Stimulated activated CD4-positive, alpha-beta T cell treated with anti-CD3 and anti-CD28 coated beads, Interleukin-2, amount 100 ng/mL, for 48 hours (primary cell): ENCODE data around the gene IGF1.
"Not testable (repeated sequence)": the region's sequence is repeated elsewhere in the genome, so short reads cannot be mapped to it uniquely, and the experiment has no call there.

Source experiments
- DNase-seq, 2 donors: peaks; one replicate each; pipeline ENCODE4 v3.0.0-alpha.2; 2020

Gene IGF1

DNA sequence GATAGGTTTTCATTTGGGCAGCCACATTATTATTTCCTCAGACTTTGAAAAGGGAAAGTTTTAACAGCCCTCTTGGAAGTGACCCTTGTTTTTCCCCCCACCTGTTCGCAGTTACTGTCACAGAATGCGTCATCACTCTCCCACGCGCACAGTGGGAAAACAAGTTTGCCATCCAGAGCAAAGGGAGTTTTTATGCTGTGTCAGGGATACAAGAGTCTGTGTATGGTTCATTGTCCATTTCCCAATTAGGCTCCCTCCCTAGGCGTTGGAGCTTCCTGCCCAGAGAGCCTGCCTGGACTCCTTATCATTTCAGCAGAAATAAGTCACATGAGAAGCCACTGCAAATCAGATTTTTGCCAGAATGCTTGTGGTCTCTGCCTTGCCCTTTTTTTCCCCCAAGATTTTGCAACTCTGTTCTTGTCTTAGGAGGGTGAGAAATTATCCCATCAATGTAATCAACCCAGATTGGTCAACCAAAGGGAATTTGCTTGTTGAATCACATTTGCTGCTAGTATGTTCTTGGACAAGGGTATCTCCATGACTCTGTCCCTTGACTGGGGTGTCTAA, 104.1 kb downstream of the IGF1 start:
- no peak for DNase-seq

DNA sequence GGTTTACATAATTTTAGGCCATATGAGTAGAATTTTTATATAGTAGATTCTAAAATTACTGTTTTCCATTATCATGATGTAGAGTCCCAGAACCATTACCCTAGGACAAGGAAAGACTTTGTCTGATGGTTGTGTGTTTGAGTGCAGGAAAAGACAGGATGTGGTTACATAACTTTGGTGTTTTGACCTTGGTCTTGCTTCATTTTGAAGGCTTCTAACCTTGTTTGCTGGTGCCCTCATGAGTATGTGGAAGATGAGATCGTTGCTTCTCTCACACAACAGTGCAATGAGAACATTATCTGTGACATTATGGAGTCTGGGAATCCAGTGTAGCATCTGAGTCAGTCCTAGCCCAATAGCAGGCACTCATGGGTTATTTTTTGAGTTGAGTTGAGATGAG, 106.2 kb downstream of the IGF1 start:
- DNase-seq, result no peak

DNA sequence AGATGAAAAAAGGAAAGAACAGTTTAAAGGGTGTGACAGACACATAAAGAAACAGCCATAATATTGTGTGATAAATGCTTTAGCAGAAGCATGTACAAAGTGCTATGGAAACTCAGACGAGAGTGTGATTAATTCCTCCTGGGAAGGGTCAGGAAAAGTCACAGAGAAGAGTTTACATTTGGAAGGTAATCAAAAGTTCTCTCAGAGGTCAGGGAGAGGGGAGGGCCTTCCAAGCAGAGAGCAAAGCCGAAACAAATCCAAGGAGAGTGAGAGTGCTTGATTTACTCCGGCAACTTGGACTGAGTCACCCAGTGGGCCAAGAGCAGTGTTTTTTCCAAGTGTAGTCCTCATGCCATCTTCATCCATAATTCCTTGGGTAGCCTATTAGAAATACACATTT, 108.3 kb downstream of the IGF1 start:
- no peak for DNase-seq

DNA sequence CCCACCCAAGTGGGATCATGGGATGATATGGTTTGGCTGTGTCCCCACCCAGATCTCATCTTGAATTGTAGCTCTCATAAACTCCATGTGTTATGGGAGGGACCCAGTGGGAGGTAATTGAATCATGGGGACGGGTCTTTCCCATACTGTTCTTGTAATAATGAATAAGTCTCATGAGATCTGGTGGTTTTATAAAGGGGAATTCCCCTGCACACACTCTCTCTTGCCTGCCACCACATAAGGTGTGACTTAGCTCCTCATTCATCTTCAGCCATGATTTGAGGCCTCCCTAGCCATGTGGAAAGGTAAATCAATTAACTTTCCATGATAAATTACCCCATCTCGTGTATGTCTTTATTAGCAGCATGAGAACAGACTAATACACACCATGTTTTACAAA, 109.2 kb downstream of the IGF1 start:
- DNase-seq, result no peak

DNA sequence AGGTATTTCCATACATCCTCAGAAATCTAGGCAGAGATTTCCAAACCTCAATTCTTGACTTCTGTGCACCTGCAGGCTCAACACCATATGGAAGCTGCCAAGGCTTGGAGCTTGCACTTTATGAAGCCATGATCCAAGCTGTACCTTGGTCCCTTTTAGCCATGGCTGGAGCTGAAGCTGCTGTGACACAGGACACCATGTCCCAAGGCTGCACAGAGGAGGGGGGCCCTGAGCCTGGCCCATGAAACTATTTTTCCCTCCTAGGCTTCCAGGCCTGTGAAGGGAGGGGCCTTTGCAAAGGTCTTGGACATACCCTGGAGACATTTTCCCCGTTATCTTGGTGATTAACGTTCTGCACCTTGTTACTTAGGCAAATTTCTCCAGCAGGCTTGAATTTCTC, 110.5 kb downstream of the IGF1 start:
- DNase-seq, result no peak

GRCh38 chr12:102365365-102365764, 115.0 kb downstream of the IGF1 start:
- no peak for DNase-seq

GRCh38 chr12:102364709-102365108, 115.7 kb downstream of the IGF1 start:
- DNase-seq, result no peak

GRCh38 chr12:102356690-102357089, 123.7 kb downstream of the IGF1 start:
- no peak for DNase-seq

DNA sequence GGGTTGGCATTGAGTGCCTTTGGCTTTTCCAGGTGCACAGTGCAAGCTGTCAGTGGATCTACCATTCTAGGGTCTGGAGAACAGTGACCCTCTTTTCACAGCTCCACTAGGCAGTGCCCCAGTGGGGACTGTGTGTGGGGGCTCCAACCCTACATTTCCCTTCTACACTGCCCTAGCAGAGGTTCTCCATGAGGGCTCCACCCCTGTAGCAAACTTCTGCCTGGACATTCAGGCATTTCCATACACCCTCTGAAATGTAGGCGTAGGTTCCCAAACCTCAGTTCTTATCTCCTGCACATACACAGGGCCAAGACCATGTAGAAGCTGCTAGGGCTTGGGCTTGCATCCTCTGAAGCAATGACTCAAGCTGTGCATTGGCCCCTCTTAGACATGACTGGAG, 126.1 kb downstream of the IGF1 start:
- DNase-seq, result not testable (repeated sequence)

- DNase-seq, result no peak
Measured at GRCh38 chr12:102351322-102351721, 129.0 kb downstream of the IGF1 start.

GRCh38 chr12:102350070-102350469, 130.3 kb downstream of the IGF1 start:
- no peak for DNase-seq

DNA sequence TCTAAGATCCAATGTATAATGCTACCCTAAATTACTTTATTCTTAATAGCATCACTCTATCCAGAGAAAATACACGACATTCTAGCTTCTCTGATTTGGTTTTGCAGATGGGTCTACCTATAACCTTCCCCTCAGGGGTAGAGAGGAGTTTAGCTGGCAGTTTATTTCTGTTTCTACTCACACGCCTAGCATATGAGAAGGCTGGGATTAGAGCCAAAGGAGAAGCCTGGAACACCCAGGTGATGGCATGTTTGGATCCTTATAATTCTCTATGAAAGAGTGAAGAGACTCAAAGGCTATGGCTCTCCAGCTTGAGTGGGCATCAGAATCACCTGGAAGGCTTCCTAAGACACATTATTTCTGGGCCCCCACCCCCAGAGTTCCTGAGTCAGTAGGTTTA, 131.3 kb downstream of the IGF1 start:
- no peak for DNase-seq

- DNase-seq, result no peak
Measured at GRCh38 chr12:102347811-102348210, 132.6 kb downstream of the IGF1 start.
